SKM-1 (cell line): ENCODE measurements around the gene GMNN.

Experiments
- DNase-seq: peaks from one replicate; lab custom pipeline; 2025; ENCODE audit not compliant: unreplicated experiment; lab: John Stamatoyannopoulos, UW

GMNN gene

GRCh38 chr6:24799541-24799915, 24.8 kb downstream of the GMNN start:
- DNase-seq = no peak

DNA sequence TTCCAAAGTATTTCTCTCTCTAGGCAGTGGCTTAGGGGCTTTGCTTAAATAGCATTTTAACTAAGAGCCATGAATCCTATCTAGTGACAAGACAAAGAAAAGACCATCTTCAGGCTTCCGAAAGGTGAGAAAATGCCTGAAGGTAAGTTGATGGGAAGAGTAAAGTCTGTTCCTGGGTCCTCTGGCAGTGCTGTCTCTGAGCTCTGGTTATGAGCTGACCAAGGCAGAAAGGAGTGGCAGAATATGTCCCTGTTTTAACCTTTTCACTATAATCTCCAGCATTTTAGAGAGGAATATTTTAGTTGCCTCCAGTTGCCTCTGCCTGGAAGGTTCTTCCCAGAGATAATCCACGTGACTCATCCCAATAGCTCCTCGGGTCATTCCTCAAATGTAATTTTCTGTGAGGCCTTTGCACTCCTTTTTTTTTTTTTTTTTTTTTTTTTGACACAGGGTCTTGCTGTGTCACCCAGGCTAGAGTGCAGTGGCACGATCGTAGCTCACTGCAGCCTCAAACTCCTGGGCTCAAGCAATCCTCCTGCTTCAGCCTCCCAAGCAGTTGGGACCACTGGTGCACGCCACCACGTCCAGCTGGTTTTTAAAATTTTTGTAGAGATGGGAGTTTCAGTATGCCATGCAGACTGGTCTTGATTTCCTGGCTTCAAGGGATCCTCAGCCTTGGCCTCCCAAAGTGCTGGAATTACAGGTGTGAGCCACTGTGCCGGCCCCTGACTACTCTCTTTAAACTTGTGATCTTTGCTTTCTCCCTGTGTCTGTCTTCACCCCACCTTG, 27.7 kb downstream of the GMNN start:
- DNase-seq = no peak

GRCh38 chr6:24807584-24807983, 32.8 kb downstream of the GMNN start:
- no peak for DNase-seq

- DNase-seq = no peak
Measured at GRCh38 chr6:24809728-24810127, 35.0 kb downstream of the GMNN start.

DNA sequence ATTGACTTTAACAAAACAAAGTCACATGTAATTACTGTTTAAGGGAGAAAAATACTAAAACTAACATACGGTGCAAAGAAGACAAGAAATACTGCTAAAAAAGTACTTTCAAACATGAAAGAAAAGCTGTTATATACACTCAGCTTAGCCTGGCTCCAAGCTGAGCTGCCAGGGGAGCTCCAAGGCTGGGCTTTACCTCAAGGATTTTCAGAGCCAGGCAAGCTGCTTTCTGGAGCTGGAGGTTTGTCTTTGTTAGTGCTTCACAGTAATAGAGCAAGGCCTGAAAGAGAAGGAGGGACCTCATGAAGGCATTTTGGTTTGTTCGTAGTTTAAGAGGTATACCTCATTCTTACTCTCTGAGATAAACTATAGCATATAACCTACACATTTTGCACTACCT, 43.6 kb downstream of the GMNN start:
- DNase-seq = no peak

DNA sequence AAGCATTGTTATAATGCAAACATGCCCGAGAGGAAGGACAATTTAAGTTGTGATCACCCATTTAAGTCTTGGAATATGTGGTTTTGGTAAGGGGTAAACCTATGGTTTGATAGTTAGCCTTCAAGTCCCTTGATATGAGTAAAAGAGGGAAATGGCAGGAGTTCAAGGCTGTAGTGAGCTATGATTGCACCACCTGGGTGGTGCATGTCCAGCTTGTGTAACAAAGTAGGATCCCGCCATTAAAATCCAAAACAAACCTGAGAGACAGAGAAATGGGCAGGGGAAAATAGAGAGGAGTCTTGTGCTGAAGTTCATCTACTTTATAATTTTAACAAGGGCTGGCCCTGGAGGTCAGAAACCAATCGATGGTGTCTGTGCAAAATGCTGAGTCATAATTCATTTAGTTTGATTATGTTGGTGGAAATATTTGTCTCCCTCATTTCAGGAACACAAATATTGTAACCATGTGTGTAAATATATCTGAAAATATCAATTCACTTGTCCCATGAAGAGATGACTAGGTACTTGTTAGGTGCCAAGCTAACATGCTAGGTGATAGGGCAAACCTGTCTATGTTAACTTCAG, 47.2 kb downstream of the GMNN start:
- no peak for DNase-seq

GRCh38 chr6:24822696-24823095, 48.0 kb downstream of the GMNN start:
- no peak for DNase-seq

DNA sequence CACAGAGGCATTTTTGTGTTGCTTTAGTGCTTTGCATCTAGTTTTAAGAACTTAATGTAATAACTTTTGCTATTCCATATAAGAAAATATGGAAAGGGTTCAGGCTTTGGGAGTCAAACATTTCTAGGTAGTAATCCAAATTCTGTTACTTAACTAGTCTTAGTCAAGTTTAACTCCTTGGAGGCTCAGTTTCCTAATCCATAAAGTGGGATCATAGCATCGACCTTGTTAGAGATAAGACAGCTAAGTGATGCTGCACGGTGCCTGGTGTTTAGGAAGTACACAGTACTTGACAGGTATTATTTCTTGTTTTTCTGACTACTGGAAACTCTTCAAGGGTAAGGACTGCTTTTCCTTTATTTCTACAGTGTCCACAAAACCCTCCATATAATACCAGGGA, 48.4 kb downstream of the GMNN start:
- DNase-seq = no peak

GRCh38 chr6:24824142-24824938, 49.6 kb downstream of the GMNN start:
- DNase-seq = no peak

DNA sequence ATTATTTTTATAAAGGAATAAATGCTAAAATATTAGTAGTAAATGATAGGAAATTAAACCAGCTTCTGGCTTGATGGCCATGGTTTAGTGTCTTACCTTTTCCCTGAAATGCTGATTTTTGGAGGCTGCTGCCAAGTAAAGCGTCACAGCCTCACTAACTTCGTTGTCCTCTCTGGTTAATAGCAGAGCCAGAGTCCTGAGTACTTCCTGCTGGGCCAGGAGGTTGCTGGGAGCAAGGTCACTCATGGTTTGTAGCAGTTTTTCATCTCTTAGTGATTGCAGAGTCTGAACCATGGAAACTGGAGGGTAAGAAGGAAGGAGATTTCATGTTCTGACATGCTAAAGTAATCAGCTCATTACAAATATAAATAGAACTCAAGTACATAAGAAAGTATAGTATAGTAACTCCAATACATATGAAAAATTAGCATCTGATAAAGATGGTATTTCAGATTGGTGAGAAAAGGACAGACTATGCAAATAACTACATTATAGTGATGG, 50.4 kb downstream of the GMNN start:
- DNase-seq = no peak

DNA sequence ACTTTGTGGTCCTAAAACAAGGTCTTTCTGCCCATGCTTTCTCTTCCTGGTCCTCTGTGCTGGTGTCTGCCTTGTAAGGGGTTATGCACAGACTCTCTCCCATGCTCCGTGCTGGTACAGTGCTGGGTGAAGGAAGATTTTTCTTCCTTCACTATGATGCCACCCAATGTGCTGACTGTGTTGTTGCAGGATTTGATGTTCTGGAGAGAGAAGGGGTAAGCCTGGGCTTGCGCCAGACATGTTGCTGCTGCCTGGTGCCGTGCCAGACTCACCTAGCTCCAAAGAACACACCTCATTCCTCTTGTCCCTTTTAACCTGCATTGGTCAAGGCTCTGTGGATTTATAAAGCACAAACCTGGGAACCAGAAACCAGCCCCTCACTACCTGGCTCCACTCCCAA, 52.4 kb downstream of the GMNN start:
- no peak for DNase-seq

GRCh38 chr6:24827970-24828369, 53.2 kb downstream of the GMNN start:
- no peak for DNase-seq

- DNase-seq = no peak
Measured at GRCh38 chr6:24829657-24830056, 54.9 kb downstream of the GMNN start.

DNA sequence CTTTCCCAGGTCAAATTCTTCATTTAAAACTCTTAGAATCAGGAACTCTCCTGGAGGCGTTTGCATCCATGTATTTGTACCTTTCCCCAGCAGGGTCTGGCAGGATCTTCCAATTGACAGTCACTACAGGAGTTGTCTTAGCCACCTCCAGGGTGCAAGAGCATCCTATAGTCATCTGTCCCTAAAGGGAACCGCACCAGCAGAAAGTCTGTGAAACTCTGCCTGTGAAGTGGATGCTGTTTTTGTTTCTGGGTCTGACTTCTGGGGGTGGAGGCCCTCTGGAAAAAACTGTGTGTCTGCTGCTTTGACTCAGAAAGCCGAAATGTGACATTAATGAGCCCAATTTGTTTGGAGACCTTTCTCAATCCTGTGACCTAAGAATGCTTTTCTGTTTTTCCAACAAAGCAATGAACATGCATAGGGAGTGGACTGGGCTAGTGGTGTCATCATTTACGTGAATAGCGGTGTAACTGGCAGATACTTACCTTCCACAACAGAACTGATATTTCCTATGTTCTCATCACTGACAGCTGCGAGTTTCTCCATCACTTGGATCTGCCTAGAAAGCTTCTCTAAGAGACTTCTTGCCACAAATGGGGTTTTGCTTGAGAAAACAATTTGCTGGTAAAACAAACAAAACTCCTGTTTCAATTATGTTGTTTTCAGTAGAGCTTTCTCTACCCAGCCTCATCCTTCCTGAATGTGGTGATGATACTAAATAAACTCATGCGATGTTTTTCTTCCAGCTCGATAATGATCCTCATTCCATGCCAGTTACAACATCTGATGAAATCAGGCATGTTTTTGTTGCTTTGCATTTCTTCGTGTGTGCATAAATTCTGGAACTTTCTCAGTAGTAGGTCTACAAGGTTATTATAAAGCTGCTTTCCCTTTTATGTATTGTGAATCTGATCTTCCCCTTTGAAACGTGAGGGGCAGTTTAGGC, 57.3 kb downstream of the GMNN start:
- DNase-seq = no peak

DNA sequence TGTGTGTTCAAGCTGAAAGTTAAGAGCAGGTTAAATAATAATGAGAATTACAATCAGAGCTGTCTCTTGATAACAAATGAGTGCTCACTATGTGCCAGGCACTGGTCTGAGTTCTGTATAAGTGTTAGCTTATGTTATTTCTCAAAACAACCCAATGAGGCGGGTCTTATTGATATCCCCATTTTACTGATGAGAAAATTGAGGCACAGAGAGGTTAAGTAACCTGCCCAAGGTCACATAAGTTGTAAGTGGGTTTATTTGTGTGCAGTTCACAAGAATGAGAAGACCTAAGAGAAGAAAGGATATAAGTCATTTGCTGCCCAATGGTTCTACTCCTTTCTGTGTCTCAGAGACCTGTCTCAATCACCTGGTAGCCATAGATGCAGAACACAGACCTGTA, 58.1 kb downstream of the GMNN start:
- no peak for DNase-seq

- DNase-seq = no peak
Measured at GRCh38 chr6:24833711-24834386, 59.1 kb downstream of the GMNN start.
